HG02642 (cell line): ENCODE data around the gene THSD4.
"Not testable (repeated sequence)": the region's sequence is repeated elsewhere in the genome, so short reads cannot be mapped to it uniquely, and the experiment has no call there.

ENCODE experiments used
- ATAC-seq: cut with Tn5 transposase; IDR thresholded peaks from one replicate; pipeline ENCODE4 v1.9.1; 2021; ENCODE audit warnings: mild to moderate bottlenecking; ENCODE audit not compliant: unreplicated experiment, poor library complexity

Gene THSD4

DNA sequence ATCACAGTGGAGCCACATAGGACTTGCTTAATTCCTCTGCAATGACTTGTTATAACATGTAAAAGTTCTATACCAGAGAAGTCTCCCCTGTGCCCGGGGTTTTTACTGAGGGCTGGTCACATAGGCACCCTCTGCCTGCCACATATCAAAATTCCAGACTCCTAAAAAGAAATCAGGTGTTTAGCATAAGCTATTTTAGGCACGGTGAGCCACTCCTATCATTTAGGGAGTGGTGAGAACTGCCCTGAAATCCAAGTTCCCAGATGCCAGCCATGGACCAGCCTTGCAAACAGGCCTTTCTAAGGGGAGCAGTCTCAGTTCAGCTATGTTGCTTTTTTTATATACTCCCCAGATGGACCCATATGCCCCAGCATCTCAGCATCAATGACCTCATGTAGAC, 130.3 kb downstream of the THSD4 start:
- ATAC-seq = no peak

DNA sequence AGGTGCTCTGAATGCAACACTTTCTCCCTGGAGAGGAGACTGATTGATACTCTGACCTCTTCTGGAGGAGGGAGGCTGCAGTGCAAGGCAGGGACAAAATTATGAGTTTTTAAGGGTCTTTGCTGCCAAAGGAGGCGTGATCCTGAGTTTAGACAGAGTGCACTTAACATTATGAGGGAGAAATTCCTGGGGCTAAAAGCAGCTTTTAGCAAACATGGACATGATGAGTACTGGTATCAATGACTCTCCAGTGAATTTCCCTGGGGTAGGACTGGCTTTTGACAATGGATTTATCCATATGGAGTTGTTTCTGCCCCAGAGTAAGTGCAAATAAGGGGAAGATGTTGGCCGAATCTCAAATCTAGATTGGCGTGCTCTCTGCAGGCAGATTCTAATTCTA, 133.1 kb downstream of the THSD4 start:
- no peak for ATAC-seq

DNA sequence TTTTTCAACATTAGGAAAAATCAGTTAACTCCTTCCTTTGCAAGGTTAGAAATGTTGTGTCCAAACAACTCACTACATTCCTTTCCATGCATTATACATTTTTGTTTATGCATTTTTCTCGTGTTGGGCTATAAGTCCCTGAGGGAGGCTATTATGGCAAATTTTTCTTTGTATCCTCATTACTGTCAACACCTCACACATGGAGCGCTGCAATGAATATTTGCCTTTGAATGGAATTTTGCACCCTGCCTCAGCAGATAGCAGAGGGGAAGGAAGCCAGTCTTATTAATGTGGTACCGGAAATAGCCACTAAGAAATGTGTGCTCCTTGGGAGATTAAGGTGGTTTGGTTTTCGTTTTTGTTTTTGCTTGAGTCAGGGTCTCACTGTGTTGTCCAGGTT, 134.7 kb downstream of the THSD4 start:
- no peak for ATAC-seq

DNA sequence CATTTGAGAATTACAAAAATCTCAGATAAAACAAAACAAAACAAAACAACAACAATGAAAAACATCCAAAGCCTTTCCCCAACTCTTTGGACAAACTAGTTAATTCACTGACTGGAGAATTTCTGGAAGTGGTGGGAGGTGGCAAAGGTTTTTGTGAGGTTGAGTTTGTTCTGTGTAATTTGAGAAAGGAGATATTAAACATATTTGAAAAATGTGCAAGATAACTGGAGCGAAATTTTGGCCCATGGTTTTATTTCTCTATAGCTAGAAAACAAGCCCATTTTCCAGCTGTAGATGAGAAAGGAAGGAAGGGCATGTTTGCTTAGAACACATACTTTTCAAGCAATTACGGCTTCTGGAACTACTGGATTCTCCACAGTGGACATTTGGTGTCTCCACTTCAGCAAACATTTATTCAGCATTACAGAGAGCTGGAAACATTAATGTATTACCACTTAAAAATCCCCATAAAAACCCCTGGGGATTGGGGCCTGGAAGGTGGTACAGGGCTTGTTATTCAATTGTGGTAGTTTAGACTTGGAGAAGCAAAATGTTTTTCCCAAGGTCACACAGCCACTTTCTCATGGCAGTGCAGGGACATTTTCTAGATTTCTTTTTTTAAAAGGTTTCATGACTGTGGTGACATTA, 135.8 kb downstream of the THSD4 start:
- no peak for ATAC-seq

DNA sequence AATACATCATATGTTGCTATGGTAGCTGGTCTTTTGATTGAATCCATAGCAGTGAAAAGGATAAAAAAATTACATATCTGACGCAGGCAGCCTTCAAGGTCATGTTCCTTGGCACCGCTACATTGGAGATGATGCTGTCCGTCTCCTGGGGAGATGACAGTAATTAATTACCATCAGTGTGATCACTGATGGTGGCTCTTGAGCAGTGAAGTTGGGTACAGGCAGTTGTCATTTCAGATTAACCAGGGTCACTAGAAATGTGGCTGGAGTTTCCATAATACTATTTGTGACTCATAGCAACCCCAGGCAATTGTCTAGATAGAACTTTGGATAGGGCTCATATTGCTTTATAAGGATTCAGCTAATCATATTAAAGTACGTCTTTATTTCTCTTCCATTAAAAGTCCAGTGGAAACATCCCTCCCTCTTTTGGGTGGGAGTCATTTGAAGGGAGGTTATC, 136.3 kb downstream of the THSD4 start:
- no peak for ATAC-seq

DNA sequence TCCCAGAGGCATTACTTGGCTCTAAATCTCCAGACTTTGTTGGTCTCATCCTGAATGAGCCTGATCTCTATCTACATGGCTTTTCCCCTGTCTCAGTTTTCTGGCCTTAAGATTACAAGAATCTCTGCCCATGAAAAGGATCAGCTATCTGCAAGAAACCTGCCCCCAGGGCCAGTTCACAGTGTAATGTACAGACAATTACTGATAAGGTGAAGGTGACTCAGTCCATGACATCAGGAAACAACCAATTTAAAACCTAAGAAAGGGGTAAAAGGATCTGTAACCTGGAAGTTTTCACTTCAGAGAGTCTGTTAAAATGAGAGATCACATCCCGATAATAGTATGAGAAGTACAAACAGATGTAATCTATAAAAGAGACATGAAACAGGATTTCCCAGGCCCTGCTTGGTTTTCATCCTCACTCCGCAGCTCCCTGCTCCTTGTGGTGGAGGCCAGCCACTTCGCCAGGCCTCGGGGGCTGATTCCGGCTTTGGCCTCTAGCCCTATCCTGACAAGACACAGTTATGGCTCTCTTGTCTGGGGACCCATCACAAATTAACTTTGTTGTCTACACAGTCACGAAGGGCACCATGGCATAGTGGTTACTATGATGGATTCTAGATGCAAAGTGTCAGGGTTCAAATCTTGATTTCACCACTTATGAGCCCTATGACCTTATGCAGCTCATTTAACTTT, 136.9 kb downstream of the THSD4 start:
- no peak for ATAC-seq

DNA sequence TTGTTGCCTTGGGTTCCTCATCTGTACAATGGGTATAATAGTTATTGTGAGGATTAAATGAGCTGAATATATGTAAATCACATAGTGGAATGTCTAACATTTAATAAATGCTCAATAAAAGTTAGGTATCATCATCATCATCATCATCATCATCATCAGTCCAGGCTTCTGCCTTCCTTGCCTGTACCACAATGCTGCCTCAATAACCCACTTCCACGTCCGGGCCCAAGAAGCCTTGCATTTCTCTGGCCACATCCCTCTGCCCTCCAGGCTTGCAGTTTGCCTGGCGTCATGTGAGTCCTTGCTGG, 137.4 kb downstream of the THSD4 start:
- no peak for ATAC-seq

- ATAC-seq = no peak
These were observed 139.2 kb downstream of the THSD4 start for GRCh38 chr15:71254491-71254890.

DNA sequence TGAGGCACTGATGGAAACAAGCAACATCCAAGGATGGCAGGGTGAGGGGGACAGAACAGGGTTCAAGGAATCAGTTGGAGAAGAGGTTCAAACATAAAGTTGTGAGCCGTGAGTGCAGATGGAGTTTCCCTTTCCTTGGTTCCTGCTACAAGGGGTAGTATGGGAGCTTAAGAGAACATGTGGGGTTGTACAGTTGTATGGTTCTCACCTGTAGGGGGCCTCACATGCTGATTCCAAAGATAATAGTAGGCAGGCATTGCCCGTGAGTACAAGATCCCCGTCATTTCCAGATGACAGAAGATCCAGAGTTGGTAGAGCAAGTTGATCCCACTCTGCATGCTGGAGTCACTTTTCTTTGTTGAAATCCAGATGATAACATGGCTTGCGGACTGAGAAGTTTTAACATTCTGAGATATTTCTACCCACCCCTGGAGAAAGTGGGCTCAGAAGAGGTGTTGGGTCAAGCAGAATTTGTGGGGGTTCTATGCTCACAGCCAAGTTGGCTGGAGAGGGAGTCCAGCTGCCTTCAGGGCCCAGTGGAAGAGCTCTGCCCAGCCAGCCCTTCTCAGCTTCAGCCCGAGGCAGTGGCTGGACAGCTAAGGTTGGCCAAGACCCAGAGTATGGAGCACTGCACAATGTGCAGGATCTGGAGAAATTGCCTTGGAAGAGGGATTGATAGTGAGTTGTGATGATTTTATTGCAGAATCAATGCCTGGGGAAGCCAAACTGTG, 141.8 kb downstream of the THSD4 start:
- ATAC-seq = no peak

GRCh38 chr15:71259866-71260265, 144.6 kb downstream of the THSD4 start:
- no peak for ATAC-seq

GRCh38 chr15:71261418-71261817, 146.1 kb downstream of the THSD4 start:
- ATAC-seq = no peak

- ATAC-seq = no peak
These were observed 146.6 kb downstream of the THSD4 start for GRCh38 chr15:71261909-71262308.

GRCh38 chr15:71262599-71262998, 147.3 kb downstream of the THSD4 start:
- no peak for ATAC-seq

- ATAC-seq = not testable (repeated sequence)
These were observed 150.3 kb downstream of the THSD4 start for GRCh38 chr15:71265606-71266005.

DNA sequence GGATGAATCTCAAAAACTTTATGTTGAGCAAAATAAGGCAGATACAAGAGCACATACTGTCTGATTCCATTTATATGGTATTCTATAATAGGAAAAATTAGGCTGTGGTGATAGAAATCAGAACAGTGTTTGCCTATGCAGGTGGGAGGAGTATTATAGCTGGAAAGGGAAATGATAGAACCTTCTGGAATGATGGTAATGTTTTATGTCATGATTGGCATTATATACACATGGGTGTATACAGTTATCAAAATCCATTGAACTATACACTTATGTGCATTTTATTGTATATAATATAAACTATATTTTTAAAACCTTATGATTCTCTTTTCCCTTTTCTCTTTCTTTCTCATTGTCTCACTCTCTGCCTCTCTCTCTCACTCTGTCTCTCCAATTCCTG, 156.1 kb downstream of the THSD4 start:
- no peak for ATAC-seq

DNA sequence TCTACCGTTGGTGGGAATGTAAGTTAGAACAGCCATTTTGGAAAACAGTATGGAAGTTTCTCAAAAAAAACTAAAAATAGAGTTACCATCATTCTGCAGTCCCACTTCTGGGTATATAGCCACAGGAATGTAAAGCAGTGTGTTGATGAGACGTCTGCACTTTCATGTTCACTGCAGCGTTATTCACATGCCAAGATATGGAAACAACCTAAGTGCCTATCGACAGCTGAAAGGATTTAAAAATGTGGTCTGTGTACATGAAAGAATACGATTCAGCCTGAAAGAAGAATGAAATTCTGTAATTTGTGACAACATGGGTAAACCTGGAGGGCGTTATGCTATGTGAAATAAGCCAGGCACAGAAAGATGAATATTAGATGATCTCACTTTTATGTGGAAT, 157.7 kb downstream of the THSD4 start:
- no peak for ATAC-seq

- no peak for ATAC-seq
These were observed 158.6 kb downstream of the THSD4 start for GRCh38 chr15:71273731-71274447.

- ATAC-seq = no peak
These were observed 159.2 kb downstream of the THSD4 start for GRCh38 chr15:71274448-71274798.

GRCh38 chr15:71275098-71275497, 159.8 kb downstream of the THSD4 start:
- no peak for ATAC-seq

GRCh38 chr15:71275566-71276335, 160.5 kb downstream of the THSD4 start:
- ATAC-seq = no peak
